Naive thymus-derived CD4-positive, alpha-beta T cell (primary cell): Measurements from ENCODE around the gene LDLRAD4. TPM values are rescaled to one million over a fixed set of nuclear protein-coding genes. Genes with fewer than 3 reads are reported as not detected.

Experiments used
- ATAC-seq: fragments of 150-1000 bp; cut with Tn5 transposase; 2 replicates; pipeline ENCODE4 v1.10.0; 2021; ENCODE audit warnings: mild to moderate bottlenecking, moderate library complexity
- CTCF ChIA-PET: fragments of 350-600 bp; sonication (Branson Sonifier 250); formaldehyde crosslinking; loops from one replicate; lab custom pipeline; 2021; ENCODE audit warnings: antibody characterized with exemption; lab: Charles Lee
- POLR2A ChIA-PET: fragments of 350-600 bp; sonication (Branson Sonifier 250); formaldehyde crosslinking; loops from one replicate; lab custom pipeline; 2021; ENCODE audit warnings: antibody characterized with exemption, inconsistent platforms; lab: Charles Lee
- DNase-seq, 9 donors: peaks; one replicate each; pipeline versions ENCODE4 v3.0.0 to v3.0.0-alpha.2; 2020 to 2022; ENCODE audit warnings: mixed read lengths in 1 of 9
- H3K27ac ChIP-seq: one replicate; pipeline ENCODE4 v1.7.0; 2013; ENCODE audit warnings: mild to moderate bottlenecking, low read depth, low read length, moderate library complexity
- H3K27me3 ChIP-seq, 2 donors: one replicate each; pipeline ENCODE4 v1.7.0; 2013; ENCODE audit warnings: low read length in 2 of 2, mild to moderate bottlenecking in 2 of 2, moderate library complexity in 2 of 2; ENCODE audit not compliant: control insufficient read depth in 2 of 2, insufficient read depth in 2 of 2
- H3K36me3 ChIP-seq, 3 experiments: 1 replicate in 2 of 3; 2 replicates in 1 of 3; pipeline ENCODE4 v1.7.0; 2013; ENCODE audit warnings: low read length in 3 of 3, mild to moderate bottlenecking in 3 of 3, moderate library complexity in 1 of 3; ENCODE audit not compliant: insufficient read depth in 3 of 3, control insufficient read depth in 2 of 3
- H3K4me1 ChIP-seq, 2 donors: one replicate each; pipeline ENCODE4 v1.7.0; 2013; ENCODE audit warnings: low read length in 2 of 2, mild to moderate bottlenecking in 2 of 2, moderate library complexity in 1 of 2; ENCODE audit not compliant: control insufficient read depth in 2 of 2, insufficient read depth in 2 of 2
- H3K4me3 ChIP-seq: 2 replicates; pipeline ENCODE4 v1.7.0; 2013; ENCODE audit warnings: mild to moderate bottlenecking, low read length
- H3K9me3 ChIP-seq, 3 experiments: 1 replicate in 2 of 3; 2 replicates in 1 of 3; pipeline ENCODE4 v1.7.0; 2013; ENCODE audit warnings: low read length in 3 of 3; ENCODE audit not compliant: control insufficient read depth in 2 of 3
- H3K27ac Mint-ChIP-seq, 9 donors: one replicate each; pipeline ENCODE4 v1.8.0; 2020 to 2022; ENCODE audit warnings: mixed read lengths in 9 of 9, mild to moderate bottlenecking in 8 of 9, moderate library complexity in 5 of 9, inconsistent platforms in 2 of 9
- H3K27me3 Mint-ChIP-seq, 5 donors: one replicate each; pipeline ENCODE4 v1.8.0; 2021 to 2022; ENCODE audit warnings: mixed read lengths in 5 of 5, mild to moderate bottlenecking in 1 of 5
- H3K36me3 Mint-ChIP-seq, 5 donors: one replicate each; pipeline ENCODE4 v1.8.0; 2020 to 2022; ENCODE audit warnings: mixed read lengths in 5 of 5, mild to moderate bottlenecking in 3 of 5, inconsistent platforms in 1 of 5
- H3K4me1 Mint-ChIP-seq, 7 donors: one replicate each; pipeline ENCODE4 v1.8.0; 2020 to 2022; ENCODE audit warnings: mixed read lengths in 7 of 7, mild to moderate bottlenecking in 3 of 7, inconsistent platforms in 1 of 7
- H3K4me3 Mint-ChIP-seq, 10 donors: one replicate each; pipeline ENCODE4 v1.8.0; 2020 to 2022; ENCODE audit warnings: mild to moderate bottlenecking in 10 of 10, mixed read lengths in 10 of 10, moderate library complexity in 6 of 10, inconsistent platforms in 2 of 10
- H3K9me3 Mint-ChIP-seq, 11 donors: one replicate each; pipeline ENCODE4 v1.8.0; 2020 to 2022; ENCODE audit warnings: mixed read lengths in 11 of 11, mild to moderate bottlenecking in 4 of 11, inconsistent platforms in 1 of 11, moderate library complexity in 1 of 11
- intact Hi-C, 2 donors: fragments of 100-400 bp; cut with micrococcal nuclease; formaldehyde crosslinking; loops; one replicate each; pipeline ENCODE4 v1.15.1; 2023
- polyA plus RNA-seq, 2 donors: library from polyadenylated mRNA; unstranded; fragments of 300-500 nt; fragmentation: Illumina TruSeq; gene quantifications; one replicate each; pipeline ENCODE4 v1.2.3, GENCODE V29; 2021
- total RNA-seq, 6 experiments: library from RNA in 5 of 6; stranded (reverse) in 5 of 6; gene quantifications; 1 replicate in 5 of 6; 2 replicates in 1 of 6; pipeline ENCODE4 v1.2.3 and lab custom pipeline; 2021 to 2026

LDLRAD4 gene
- total and polyA plus RNA-seq, 7 experiments from 2014 or later, result 13.0 to 84.3 (median 53.7) TPM

GRCh38 chr18:13524054-13524453 lies 305.5 kb downstream of the LDLRAD4 start:
- H3K27ac ChIP-seq, result no peak overlapping the region
- Mint-ChIP-seq H3K4me1 (peaks cover 4 to 48% (median 30%) of the 10 kb centered on the region in 7 donors), H3K9me3 (no peaks in the 10 kb centered on the region), H3K27me3 (no peaks in the 10 kb centered on the region), H3K36me3 (peaks cover 2 to 6% (median 3%) of the 10 kb centered on the region in 5 donors), H3K4me3 (no peak overlapping the region), H3K27ac (peak overlapping the region in 4 of 9 donors; percentile 15 to 71 (median 58))
- ChIA-PET CTCF (interaction anchor here (1.2 to 2.5 kb wide), 3 partner anchors 11 to 308 kb away, joined by 3 to 11 read pairs (median 3); no protein-coding TSS in a partner anchor), POLR2A (interaction anchor here (0.7 to 1.3 kb wide), 2 partner anchors 10 to 308 kb away, joined by 3 read pairs; no protein-coding TSS in a partner anchor)
- H3K4me3 ChIP-seq, result no peak overlapping the region
- H3K27me3 ChIP-seq, result no peaks in the 10 kb centered on the region
- intact Hi-C loops, result no loop called here
- peaks cover 0 to 12% (median 0%) of the 10 kb centered on the region in 3 experiments for H3K36me3 ChIP-seq
- no peaks in the 10 kb centered on the region for H3K9me3 ChIP-seq
- no peaks in the 10 kb centered on the region for H3K4me1 ChIP-seq
- no peak for ATAC-seq
- DNase-seq, result no peak

DNA sequence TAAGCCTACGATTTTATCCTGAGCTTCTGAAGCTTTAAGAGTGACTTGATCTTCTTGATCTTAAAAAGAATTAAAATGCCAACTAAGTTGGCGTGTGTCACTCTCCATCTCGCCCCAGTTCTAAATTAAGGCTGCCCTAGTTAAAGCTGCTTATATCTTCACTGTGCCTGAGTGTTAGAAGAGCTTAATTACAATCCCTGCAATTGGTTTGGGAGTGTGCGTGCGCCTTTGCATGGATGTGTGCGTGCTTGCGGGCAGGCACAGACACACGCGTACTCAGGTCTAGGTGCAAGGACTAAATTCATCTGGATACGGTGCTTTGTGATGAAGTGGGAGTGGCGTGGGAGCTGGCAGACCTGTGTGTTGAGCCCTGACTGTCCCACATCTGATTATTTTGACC lies 306.3 kb downstream of the LDLRAD4 start:
- POLR2A ChIA-PET, result interaction anchor here (0.7 to 1.3 kb wide), 2 partner anchors 11 to 309 kb away, joined by 3 read pairs; no protein-coding TSS in a partner anchor
- Mint-ChIP-seq H3K36me3 (peaks cover 0 to 5% (median 3%) of the 10 kb centered on the region in 5 donors), H3K4me3 (no peak overlapping the region)

GRCh38 chr18:13525381-13526029 lies 306.9 kb downstream of the LDLRAD4 start:
- intact Hi-C loops, result no loop called here
- POLR2A ChIA-PET, result interaction anchor here (0.9 kb wide), 1 partner anchor 12 kb away, joined by 3 read pairs; no protein-coding TSS in a partner anchor
- no peak for DNase-seq
- CTCF ChIA-PET, result interaction anchor here (0.6 to 2.5 kb wide), 3 partner anchors 10 to 309 kb away, joined by 3 to 11 read pairs (median 3); partner anchors contain the start of gene LDLRAD4
- Mint-ChIP-seq H3K4me3 (no peak overlapping the region), H3K27ac (peak overlapping the region in 2 of 9 donors; percentile 5 to 19), H3K36me3 (peaks cover 0 to 4% (median 3%) of the 10 kb centered on the region in 5 donors), H3K4me1 (peaks cover 6 to 56% (median 28%) of the 10 kb centered on the region in 7 donors), H3K9me3 (no peaks in the 10 kb centered on the region), H3K27me3 (no peaks in the 10 kb centered on the region)
- Histone ChIP-seq H3K36me3 (peaks cover 0 to 13% (median 0%) of the 10 kb centered on the region in 3 experiments), H3K27ac (no peak overlapping the region), H3K9me3 (no peaks in the 10 kb centered on the region), H3K4me1 (no peaks in the 10 kb centered on the region), H3K27me3 (no peaks in the 10 kb centered on the region), H3K4me3 (no peak overlapping the region)
- ATAC-seq, result no peak

More for the DNA sequence above, 306.3 kb downstream of the LDLRAD4 start:
- Histone ChIP-seq H3K27me3 (no peaks in the 10 kb centered on the region), H3K9me3 (no peaks in the 10 kb centered on the region), H3K36me3 (peaks cover 0 to 13% (median 0%) of the 10 kb centered on the region in 3 experiments), H3K27ac (no peak overlapping the region), H3K4me1 (no peaks in the 10 kb centered on the region), H3K4me3 (no peak overlapping the region)
- no peaks in the 10 kb centered on the region for H3K9me3 Mint-ChIP-seq
- CTCF ChIA-PET, result interaction anchor here (1.2 to 2.5 kb wide), 3 partner anchors 11 to 309 kb away, joined by 3 to 11 read pairs (median 3); no protein-coding TSS in a partner anchor
- H3K27ac Mint-ChIP-seq, result peak overlapping the region in 3 of 9 donors; percentile 34 to 71 (median 62)
- ATAC-seq (no peak), DNase-seq (no peak)
- H3K4me1 Mint-ChIP-seq, result peaks cover 4 to 56% (median 33%) of the 10 kb centered on the region in 7 donors
- no peaks in the 10 kb centered on the region for H3K27me3 Mint-ChIP-seq
- intact Hi-C loops, result no loop called here

- no peak for DNase-seq
- Histone ChIP-seq H3K27me3 (no peaks in the 10 kb centered on the region), H3K4me1 (no peaks in the 10 kb centered on the region), H3K9me3 (no peaks in the 10 kb centered on the region), H3K36me3 (peaks cover 0 to 13% (median 0%) of the 10 kb centered on the region in 3 experiments), H3K27ac (no peak overlapping the region), H3K4me3 (no peak overlapping the region)
- POLR2A ChIA-PET, result interaction anchor here (0.9 kb wide), 1 partner anchor 13 kb away, joined by 3 read pairs; no protein-coding TSS in a partner anchor
- Mint-ChIP-seq H3K36me3 (peaks cover 0 to 4% (median 3%) of the 10 kb centered on the region in 5 donors), H3K4me3 (no peak overlapping the region), H3K27me3 (no peaks in the 10 kb centered on the region), H3K9me3 (no peaks in the 10 kb centered on the region), H3K4me1 (peaks cover 6 to 50% (median 21%) of the 10 kb centered on the region in 7 donors), H3K27ac (peak overlapping the region in 4 of 9 donors; percentile 6 to 62 (median 16))
- ATAC-seq, result no peak
- intact Hi-C loops, result no loop called here
- CTCF ChIA-PET, result interaction anchor here (0.6 to 2.5 kb wide), 2 partner anchors 308 to 310 kb away, joined by 3 to 11 read pairs; partner anchors contain the start of gene LDLRAD4
These were observed 308.0 kb downstream of the LDLRAD4 start for GRCh38 chr18:13526519-13526918.

DNA sequence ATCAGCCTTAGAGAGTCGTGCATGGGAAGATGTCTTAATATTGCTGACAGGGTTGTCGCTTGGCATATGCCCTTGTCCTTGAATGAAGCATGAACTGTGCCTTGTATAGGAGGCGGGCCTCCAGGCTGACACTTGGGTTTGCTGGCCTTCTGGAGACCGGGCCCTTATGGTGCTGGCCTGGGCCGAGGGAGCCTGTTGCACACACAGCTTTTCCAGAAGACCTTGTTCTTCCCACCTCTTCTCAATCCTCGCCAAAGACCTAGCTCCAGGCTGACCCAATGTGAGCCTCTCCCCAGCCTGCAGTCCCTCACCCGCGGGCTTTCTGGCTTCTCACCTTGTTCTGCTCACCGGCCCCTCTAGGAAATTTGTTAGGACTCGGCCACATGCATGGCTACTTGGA lies 308.7 kb downstream of the LDLRAD4 start:
- H3K9me3 Mint-ChIP-seq, result no peaks in the 10 kb centered on the region
- CTCF ChIA-PET, result no interaction called here

DNA sequence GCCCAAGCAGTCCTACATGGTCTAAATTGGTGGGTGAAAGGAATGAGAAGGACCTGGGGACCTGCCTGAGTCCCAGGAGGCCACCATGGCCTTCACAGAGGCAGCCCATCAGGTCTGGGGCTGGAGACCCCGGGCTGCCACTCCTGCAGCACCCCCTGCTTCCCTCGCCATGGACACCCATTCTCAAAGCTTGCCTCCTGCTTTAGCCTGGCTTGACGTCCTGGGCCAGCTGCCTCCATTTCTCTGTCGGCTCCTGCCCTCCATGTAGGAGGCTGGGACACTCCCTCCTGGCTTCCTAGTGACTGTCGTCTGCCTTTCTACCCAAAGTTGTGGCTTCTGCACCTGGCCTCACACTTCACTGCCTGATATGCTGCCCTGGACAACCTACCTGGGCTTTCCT lies 309.2 kb downstream of the LDLRAD4 start:
- Mint-ChIP-seq H3K27me3 (no peaks in the 10 kb centered on the region), H3K27ac (peak overlapping the region in 2 of 9 donors; percentile 9 to 72), H3K36me3 (peaks cover 0 to 4% (median 3%) of the 10 kb centered on the region in 5 donors), H3K4me3 (no peak overlapping the region), H3K4me1 (peaks cover 6 to 42% (median 27%) of the 10 kb centered on the region in 7 donors), H3K9me3 (no peaks in the 10 kb centered on the region)
- H3K27me3 ChIP-seq, result no peaks in the 10 kb centered on the region
- ChIA-PET CTCF (no interaction called here), POLR2A (no interaction called here)
- H3K4me3 ChIP-seq, result no peak overlapping the region
- ATAC-seq, result no peak
- no peaks in the 10 kb centered on the region for H3K9me3 ChIP-seq
- no peak for DNase-seq
- no peak overlapping the region for H3K27ac ChIP-seq
- H3K4me1 ChIP-seq, result no peaks in the 10 kb centered on the region
- H3K36me3 ChIP-seq, result peaks cover 0 to 13% (median 0%) of the 10 kb centered on the region in 3 experiments
- intact Hi-C loops, result no loop called here

More for the DNA sequence above, 308.7 kb downstream of the LDLRAD4 start:
- Mint-ChIP-seq H3K27ac (peak overlapping the region in 1 of 9 donors; percentile 62), H3K36me3 (peaks cover 0 to 4% (median 3%) of the 10 kb centered on the region in 5 donors), H3K27me3 (no peaks in the 10 kb centered on the region), H3K4me3 (no peak overlapping the region), H3K4me1 (peaks cover 6 to 46% (median 25%) of the 10 kb centered on the region in 7 donors)
- no peak overlapping the region for H3K27ac ChIP-seq
- no peaks in the 10 kb centered on the region for H3K9me3 ChIP-seq
- H3K4me3 ChIP-seq, result no peak overlapping the region
- intact Hi-C loops, result no loop called here
- H3K27me3 ChIP-seq, result no peaks in the 10 kb centered on the region
- H3K36me3 ChIP-seq, result peaks cover 0 to 13% (median 0%) of the 10 kb centered on the region in 3 experiments
- no peak for ATAC-seq
- POLR2A ChIA-PET, result no interaction called here
- no peak for DNase-seq
- no peaks in the 10 kb centered on the region for H3K4me1 ChIP-seq
